GM19193 (cell line): ENCODE results near the gene HEATR5A.

Source experiments
- POLR2A ChIP-seq: IDR thresholded peaks from 4 replicates; pipeline ENCODE4 v1.6.1; 2011; ENCODE audit not compliant: insufficient read depth, insufficient read length; ENCODE audit errors: extremely low read depth

The HEATR5A gene

GRCh38 chr14:31363331-31364073 is 56.8 kb downstream of the HEATR5A start:
- no peak for TF ChIP-seq POLR2A

DNA sequence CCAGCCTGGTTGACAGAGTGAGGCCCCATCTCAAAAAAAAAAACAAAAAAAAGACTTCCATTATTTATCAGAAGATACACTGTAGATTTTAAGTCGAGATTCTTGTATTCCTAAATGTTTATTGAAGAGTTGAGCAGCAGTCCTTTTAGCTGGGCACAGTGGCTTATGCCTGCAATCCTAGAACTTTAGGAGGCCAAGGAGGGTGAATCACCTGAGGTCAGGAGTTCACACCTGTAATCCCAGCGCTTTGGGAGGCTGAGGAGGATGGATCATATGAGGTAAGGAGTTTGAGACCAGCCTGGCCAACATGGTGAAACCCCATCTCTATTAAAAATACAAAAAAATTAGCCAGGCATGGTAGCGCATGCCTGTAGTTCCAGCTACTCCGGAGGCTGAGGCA is 57.6 kb downstream of the HEATR5A start:
- no peak for TF ChIP-seq POLR2A

GRCh38 chr14:31360919-31361662 is 59.3 kb downstream of the HEATR5A start:
- TF ChIP-seq POLR2A, result no peak

- TF ChIP-seq POLR2A, result no peak
Observed at GRCh38 chr14:31357279-31357678, 63.1 kb downstream of the HEATR5A start.

DNA sequence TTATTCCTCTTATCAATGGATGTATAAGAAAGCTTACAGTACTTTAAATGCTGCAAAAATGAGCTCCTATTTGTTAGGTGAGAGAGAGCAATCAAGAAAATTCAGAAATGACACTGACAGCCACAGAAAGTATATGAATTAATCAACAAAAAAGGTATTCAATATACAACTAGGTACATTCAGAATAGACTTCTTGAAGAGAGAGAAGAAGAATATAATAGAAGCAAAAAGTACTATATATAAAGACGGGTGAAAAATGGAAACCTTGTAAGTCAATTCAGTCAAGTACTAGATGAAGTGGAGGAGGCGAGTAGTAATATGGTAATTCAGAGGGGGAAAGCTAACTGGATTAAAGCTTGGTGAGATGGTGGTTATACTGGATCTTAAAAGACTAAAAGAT is 74.3 kb downstream of the HEATR5A start:
- TF ChIP-seq POLR2A, result no peak

DNA sequence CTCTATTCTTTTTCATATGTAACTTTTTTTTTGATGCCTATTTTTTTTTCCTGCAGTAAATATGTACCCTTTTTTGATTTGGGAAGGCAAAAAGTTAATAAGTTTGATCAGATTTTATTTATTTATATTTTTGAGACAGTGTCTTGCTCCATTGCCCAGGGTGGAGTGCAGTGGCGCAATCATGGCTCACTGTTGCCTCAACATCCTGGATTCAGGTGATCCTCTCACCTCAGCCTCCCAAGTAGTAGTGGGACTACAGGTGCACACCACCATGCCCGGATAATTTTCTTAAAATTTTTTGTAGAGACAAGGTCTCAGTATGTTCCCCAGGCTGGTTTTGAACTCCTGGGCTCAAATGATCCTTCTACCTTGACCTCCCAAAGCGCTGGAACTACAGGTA is 79.1 kb downstream of the HEATR5A start:
- no peak for TF ChIP-seq POLR2A

DNA sequence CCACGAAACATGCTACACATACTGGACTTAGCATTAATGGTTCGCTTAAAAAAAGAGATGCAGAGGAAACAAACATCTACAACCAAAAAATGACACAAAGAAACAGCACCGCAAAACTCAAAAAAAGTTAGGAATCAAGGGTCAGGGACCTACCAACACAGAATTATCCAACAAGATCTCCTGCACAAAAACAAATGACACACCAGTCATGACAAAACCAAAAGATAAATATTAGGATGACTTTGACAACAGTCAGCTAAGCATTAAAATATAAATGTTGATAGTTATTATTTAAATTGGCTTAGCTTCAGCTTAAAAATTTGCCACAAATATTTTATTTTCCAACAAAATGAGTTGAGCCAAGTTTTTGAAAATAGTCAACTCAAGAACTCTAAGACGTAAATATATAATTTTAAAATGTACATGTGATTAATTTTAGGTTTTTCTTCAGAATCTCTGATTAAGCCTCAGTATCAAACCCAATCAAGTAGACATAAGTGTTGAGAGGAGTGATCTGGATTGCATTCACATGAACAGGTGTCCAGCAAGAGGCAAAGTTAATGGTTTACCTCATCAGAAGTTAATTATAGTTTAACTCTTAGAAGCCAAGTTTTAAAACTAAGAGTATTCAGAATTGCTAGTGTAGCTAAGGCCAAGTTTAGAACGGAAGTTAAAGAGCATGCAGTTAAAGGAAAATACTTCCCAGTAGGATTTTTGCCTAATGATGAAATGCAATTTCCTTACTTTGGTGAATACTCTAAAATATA is 79.9 kb downstream of the HEATR5A start:
- no peak for TF ChIP-seq POLR2A

DNA sequence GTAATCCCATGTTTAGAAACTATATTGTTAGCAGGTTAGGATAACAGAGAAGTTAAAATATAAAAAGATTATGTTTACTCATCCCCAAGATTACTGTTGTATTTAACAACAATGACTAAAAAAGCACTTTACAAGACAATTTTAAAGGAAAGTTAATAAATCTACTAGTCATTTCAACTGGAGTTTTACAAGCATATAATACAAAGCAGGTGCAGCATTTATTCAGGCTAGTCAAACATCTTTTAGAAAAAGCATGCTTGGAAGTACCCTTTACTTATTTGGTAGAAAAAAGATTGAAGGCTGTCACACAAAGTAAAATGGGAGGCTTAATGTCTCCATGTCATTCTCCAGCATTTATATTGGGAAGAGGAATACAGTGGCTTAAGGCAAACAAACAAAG is 80.6 kb downstream of the HEATR5A start:
- no peak for TF ChIP-seq POLR2A

GRCh38 chr14:31337331-31337730 is 83.0 kb downstream of the HEATR5A start:
- TF ChIP-seq POLR2A, result no peak

GRCh38 chr14:31336646-31337045 is 83.7 kb downstream of the HEATR5A start:
- TF ChIP-seq POLR2A, result no peak

DNA sequence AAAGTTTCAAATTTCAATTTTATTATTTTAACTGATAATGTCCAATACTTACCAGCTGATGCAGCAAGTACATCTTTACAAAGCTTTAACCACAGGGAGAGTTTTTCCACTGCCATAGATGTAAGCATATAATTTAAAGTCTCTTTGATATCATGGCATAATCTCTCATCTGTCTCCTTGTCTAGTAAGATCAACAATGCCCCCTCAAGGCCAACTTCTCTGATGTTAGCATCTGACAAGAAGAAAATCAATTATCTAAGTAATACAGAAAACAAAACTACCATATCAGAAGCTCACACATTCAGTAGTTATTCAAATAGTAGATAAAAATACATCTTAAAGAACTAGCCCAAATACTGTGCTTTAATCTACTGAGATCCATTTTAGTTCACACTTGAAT is 94.2 kb downstream of the HEATR5A start:
- no peak for TF ChIP-seq POLR2A

DNA sequence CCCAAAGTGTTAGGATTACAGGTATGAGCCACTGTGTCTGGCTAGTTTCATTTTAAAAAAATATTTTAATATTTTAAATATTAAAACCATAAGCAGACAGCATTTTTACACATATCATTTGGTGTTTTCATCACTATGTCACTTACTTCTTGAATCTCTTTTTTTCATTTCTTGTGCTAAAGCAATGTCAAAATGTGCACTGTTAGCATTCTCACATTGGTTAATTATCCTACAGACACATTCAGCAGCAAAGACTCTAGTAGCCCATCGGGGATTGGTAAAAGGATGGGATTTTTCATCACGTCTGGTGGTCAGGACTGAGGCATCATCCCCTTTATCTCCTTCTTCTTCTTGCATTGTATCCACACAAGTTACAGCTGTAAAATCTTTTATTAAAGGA is 96.9 kb downstream of the HEATR5A start:
- no peak for TF ChIP-seq POLR2A

GRCh38 chr14:31320922-31321766 is 99.2 kb downstream of the HEATR5A start:
- no peak for TF ChIP-seq POLR2A

GRCh38 chr14:31320216-31320615 is 100.1 kb downstream of the HEATR5A start:
- no peak for TF ChIP-seq POLR2A

- no peak for TF ChIP-seq POLR2A
Observed at GRCh38 chr14:31319701-31320100, 100.6 kb downstream of the HEATR5A start.
